ENCODE measurements around the gene GLS. TPM values are rescaled to one million over a fixed set of nuclear protein-coding genes. Genes with fewer than 3 reads are reported as not detected.
A peak's percentile ranks its signal among the peaks of the same experiment; 100 is the strongest.

GLS gene
- total RNA-seq, 2 experiments from 2014 or later = 209 to 210 TPM

GRCh38 chr2:190976521-190976920 lies 95.9 kb downstream of the GLS start:
- Mint-ChIP-seq H3K4me3 (no peak overlapping the region), H3K9me3 (no peaks in the 10 kb centered on the region), H3K4me1 (ENCODE audit: low read depth) (peaks cover 44% of the 10 kb centered on the region), H3K27me3 (no peaks in the 10 kb centered on the region), H3K36me3 (peaks cover 87% of the 10 kb centered on the region), H3K27ac (peak overlapping the region; percentile 70)
- intact Hi-C loops (cut with micrococcal nuclease) = loop anchor here (5.0 kb wide), 1 partner anchor 36 kb away; the partner anchor contains the start of gene STAT1
- CTCF ChIA-PET = no interaction called here
- no peak for DNase-seq
- POLR2A ChIA-PET = interaction anchor here (1.0 kb wide), 2 partner anchors 9 to 36 kb away, joined by 3 read pairs; no protein-coding TSS in a partner anchor

- ChIA-PET CTCF (no interaction called here), POLR2A (interaction anchor here (1.0 kb wide), 1 partner anchor 35 kb away, joined by 3 read pairs; no protein-coding TSS in a partner anchor)
- H3K4me3 Mint-ChIP-seq = no peak overlapping the region
- H3K27me3 Mint-ChIP-seq = no peaks in the 10 kb centered on the region
- H3K9me3 Mint-ChIP-seq = no peaks in the 10 kb centered on the region
- peak overlapping the region; percentile 24 for H3K27ac Mint-ChIP-seq
- peaks cover 88% of the 10 kb centered on the region for H3K36me3 Mint-ChIP-seq
- DNase-seq = no peak
- intact Hi-C loops (cut with micrococcal nuclease) = loop anchor here (5.0 kb wide), 1 partner anchor 35 kb away; the partner anchor contains the start of gene STAT1
- peaks cover 48% of the 10 kb centered on the region for H3K4me1 Mint-ChIP-seq (ENCODE audit: low read depth)
These were observed 96.9 kb downstream of the GLS start for GRCh38 chr2:190977505-190977904.

- no peaks in the 10 kb centered on the region for H3K9me3 Mint-ChIP-seq
- H3K27ac Mint-ChIP-seq = peak overlapping the region; percentile 24
- H3K4me1 Mint-ChIP-seq (ENCODE audit: low read depth) = peaks cover 54% of the 10 kb centered on the region
- POLR2A ChIA-PET = interaction anchor here (0.6 kb wide), 1 partner anchor 20 kb away, joined by 3 read pairs; no protein-coding TSS in a partner anchor
- CTCF ChIA-PET = interaction anchor here (0.6 kb wide), 1 partner anchor 15 kb away, joined by 3 read pairs; no protein-coding TSS in a partner anchor
- no peaks in the 10 kb centered on the region for H3K27me3 Mint-ChIP-seq
- H3K36me3 Mint-ChIP-seq = peaks cover 91% of the 10 kb centered on the region
- H3K4me3 Mint-ChIP-seq = no peak overlapping the region
- intact Hi-C loops (cut with micrococcal nuclease) = loop anchor here (5.0 kb wide), 1 partner anchor 34 kb away; the partner anchor contains the start of gene STAT1
- no peak for DNase-seq
These were observed 97.9 kb downstream of the GLS start for GRCh38 chr2:190978389-190979053.

GRCh38 chr2:190979906-190980629 lies 99.4 kb downstream of the GLS start:
- H3K36me3 Mint-ChIP-seq = peaks cover 92% of the 10 kb centered on the region
- peak overlapping the region; percentile 54 for H3K27ac Mint-ChIP-seq
- ChIA-PET CTCF (interaction anchor here (0.6 kb wide), 1 partner anchor 44 kb away, joined by 3 read pairs; no protein-coding TSS in a partner anchor), POLR2A (interaction anchor here (0.7 kb wide), 2 partner anchors 34 to 101 kb away, joined by 3 read pairs; partner anchors contain the start of gene STAT1)
- H3K27me3 Mint-ChIP-seq = no peaks in the 10 kb centered on the region
- no peak overlapping the region for H3K4me3 Mint-ChIP-seq
- peaks cover 61% of the 10 kb centered on the region for H3K4me1 Mint-ChIP-seq (ENCODE audit: low read depth)
- H3K9me3 Mint-ChIP-seq = no peaks in the 10 kb centered on the region
- DNase-seq = no peak
- intact Hi-C loops (cut with micrococcal nuclease) = loop anchor here (5.0 kb wide), 1 partner anchor 32 kb away; the partner anchor contains the start of gene STAT1

GRCh38 chr2:190980630-190981209 lies 100.1 kb downstream of the GLS start:
- no peak overlapping the region for H3K4me3 Mint-ChIP-seq
- intact Hi-C loops (cut with micrococcal nuclease) = no loop called here
- H3K36me3 Mint-ChIP-seq = peaks cover 91% of the 10 kb centered on the region
- DNase-seq = no peak
- ChIA-PET POLR2A (no interaction called here), CTCF (no interaction called here)
- H3K27ac Mint-ChIP-seq = peak overlapping the region; percentile 54
- no peaks in the 10 kb centered on the region for H3K9me3 Mint-ChIP-seq
- no peaks in the 10 kb centered on the region for H3K27me3 Mint-ChIP-seq
- peaks cover 68% of the 10 kb centered on the region for H3K4me1 Mint-ChIP-seq (ENCODE audit: low read depth)

GRCh38 chr2:190981333-190981732 lies 100.7 kb downstream of the GLS start:
- Mint-ChIP-seq H3K4me3 (no peak overlapping the region), H3K27ac (peak overlapping the region; percentile 13), H3K9me3 (no peaks in the 10 kb centered on the region), H3K4me1 (ENCODE audit: low read depth) (peaks cover 71% of the 10 kb centered on the region), H3K36me3 (peaks cover 92% of the 10 kb centered on the region), H3K27me3 (no peaks in the 10 kb centered on the region)
- ChIA-PET POLR2A (no interaction called here), CTCF (no interaction called here)
- no peak for DNase-seq
- intact Hi-C loops (cut with micrococcal nuclease) = no loop called here

- Mint-ChIP-seq H3K36me3 (peaks cover 90% of the 10 kb centered on the region), H3K27ac (peak overlapping the region; percentile 13), H3K4me3 (no peak overlapping the region), H3K4me1 (ENCODE audit: low read depth) (peaks cover 67% of the 10 kb centered on the region), H3K27me3 (no peaks in the 10 kb centered on the region), H3K9me3 (no peaks in the 10 kb centered on the region)
- no peak for DNase-seq
- ChIA-PET CTCF (no interaction called here), POLR2A (interaction anchor here (1.0 kb wide), 1 partner anchor 31 kb away, joined by 3 read pairs; no protein-coding TSS in a partner anchor)
- intact Hi-C loops (cut with micrococcal nuclease) = loop anchor here (2.0 kb wide), 1 partner anchor 21 kb away; no protein-coding TSS in a partner anchor
These were observed 101.1 kb downstream of the GLS start for GRCh38 chr2:190981733-190982132.

GRCh38 chr2:190982262-190983034 lies 101.8 kb downstream of the GLS start:
- no peak for DNase-seq
- CTCF ChIA-PET = interaction anchor here (0.9 kb wide), 1 partner anchor 14 kb away, joined by 3 read pairs; no protein-coding TSS in a partner anchor
- intact Hi-C loops (cut with micrococcal nuclease) = loop anchor here (2.0 kb wide), 1 partner anchor 20 kb away; no protein-coding TSS in a partner anchor

GRCh38 chr2:190984595-190984994 lies 104.0 kb downstream of the GLS start:
- H3K27me3 Mint-ChIP-seq = no peaks in the 10 kb centered on the region
- no peaks in the 10 kb centered on the region for H3K9me3 Mint-ChIP-seq
- DNase-seq = peak; percentile 43
- CTCF ChIA-PET = no interaction called here
- peaks cover 44% of the 10 kb centered on the region for H3K4me1 Mint-ChIP-seq (ENCODE audit: low read depth)
- POLR2A ChIA-PET = interaction anchor here (0.5 kb wide), 1 partner anchor 39 kb away, joined by 6 read pairs; no protein-coding TSS in a partner anchor
- H3K4me3 Mint-ChIP-seq = no peak overlapping the region
- peak overlapping the region; percentile 52 for H3K27ac Mint-ChIP-seq
- H3K36me3 Mint-ChIP-seq = peaks cover 87% of the 10 kb centered on the region
- intact Hi-C loops (cut with micrococcal nuclease) = no loop called here

More at GRCh38 chr2:190982262-190983034, 101.8 kb downstream of the GLS start:
- peak overlapping the region; percentile 82 for H3K27ac Mint-ChIP-seq
- H3K4me1 Mint-ChIP-seq (ENCODE audit: low read depth) = peaks cover 64% of the 10 kb centered on the region
- no peak overlapping the region for H3K4me3 Mint-ChIP-seq
- no peaks in the 10 kb centered on the region for H3K27me3 Mint-ChIP-seq
- POLR2A ChIA-PET = interaction anchor here (1.0 kb wide), 1 partner anchor 30 kb away, joined by 3 read pairs; no protein-coding TSS in a partner anchor
- H3K36me3 Mint-ChIP-seq = peaks cover 92% of the 10 kb centered on the region
- H3K9me3 Mint-ChIP-seq = no peaks in the 10 kb centered on the region

- CTCF ChIA-PET = interaction anchor here (2.9 kb wide), 1 partner anchor 11 kb away, joined by 7 read pairs; no protein-coding TSS in a partner anchor
These were observed 105.8 kb downstream of the GLS start for GRCh38 chr2:190986221-190986953.

More at GRCh38 chr2:190986221-190986953, 105.8 kb downstream of the GLS start:
- Mint-ChIP-seq H3K9me3 (no peaks in the 10 kb centered on the region), H3K4me3 (no peak overlapping the region), H3K27me3 (no peaks in the 10 kb centered on the region), H3K36me3 (peaks cover 84% of the 10 kb centered on the region), H3K4me1 (ENCODE audit: low read depth) (peaks cover 30% of the 10 kb centered on the region), H3K27ac (peak overlapping the region; percentile 9)
- DNase-seq = no peak
- intact Hi-C loops (cut with micrococcal nuclease) = no loop called here
- POLR2A ChIA-PET = no interaction called here

Measured in activated CD4-positive, alpha-beta memory T cell treated with anti-CD3 and anti-CD28 coated beads for 36 hours (primary cell).